Trophoblast cell (in vitro differentiated cells and primary cell): ENCODE data around the gene CASP10.

Source experiments
- DNase-seq, 2 donors: peaks; one replicate each; pipeline ENCODE4 v3.0.0-alpha.2; 2016
- H2AFZ ChIP-seq: 2 replicates; pipeline ENCODE4 v1.6.1; 2013; ENCODE audit warnings: low read length, moderate library complexity, mild to moderate bottlenecking; ENCODE audit not compliant: insufficient read depth, poor library complexity
- H2AK5ac ChIP-seq: 2 replicates; pipeline ENCODE4 v1.6.1; 2013; ENCODE audit warnings: mild to moderate bottlenecking, low read length
- H2BK120ac ChIP-seq: 2 replicates; pipeline ENCODE4 v1.6.1; 2013; ENCODE audit warnings: low read length, mild to moderate bottlenecking, moderate library complexity; ENCODE audit not compliant: insufficient read depth, poor library complexity
- H2BK12ac ChIP-seq: 2 replicates; pipeline ENCODE4 v1.6.1; 2013; ENCODE audit warnings: mild to moderate bottlenecking, low read length, moderate library complexity
- H2BK5ac ChIP-seq: 2 replicates; pipeline ENCODE4 v1.6.1; 2013; ENCODE audit warnings: low read length, low read depth, moderate library complexity, mild to moderate bottlenecking; ENCODE audit not compliant: poor library complexity
- H3K14ac ChIP-seq: 2 replicates; pipeline ENCODE4 v1.6.1; 2013; ENCODE audit warnings: mild to moderate bottlenecking, low read length
- H3K18ac ChIP-seq: 2 replicates; pipeline ENCODE4 v1.6.1; 2013; ENCODE audit warnings: mild to moderate bottlenecking, low read length
- H3K23ac ChIP-seq: 2 replicates; pipeline ENCODE4 v1.6.1; 2013; ENCODE audit warnings: low read length
- H3K27ac ChIP-seq: 2 replicates; pipeline ENCODE4 v1.5.1; 2013; ENCODE audit warnings: low read depth, mild to moderate bottlenecking, inconsistent platforms, low read length, moderate library complexity
- H3K27me3 ChIP-seq: 2 replicates; pipeline ENCODE4 v1.6.1; 2013; ENCODE audit warnings: inconsistent platforms, mild to moderate bottlenecking, low read length, moderate library complexity; ENCODE audit not compliant: insufficient read depth
- H3K36me3 ChIP-seq, 2 experiments: 1 replicate in 1 of 2; 2 replicates in 1 of 2; pipeline ENCODE4 v1.6.1; 2013; ENCODE audit warnings: low read length in 2 of 2, mild to moderate bottlenecking in 2 of 2, moderate library complexity in 1 of 2; ENCODE audit not compliant: insufficient read depth in 2 of 2, control insufficient read depth in 1 of 2
- H3K4ac ChIP-seq: 2 replicates; pipeline ENCODE4 v1.6.1; 2013; ENCODE audit warnings: low read depth, mild to moderate bottlenecking, low read length, moderate library complexity
- H3K4me1 ChIP-seq, 2 experiments: 1 replicate in 1 of 2; 2 replicates in 1 of 2; pipeline ENCODE4 v1.6.1; 2013; ENCODE audit warnings: low read length in 2 of 2, mild to moderate bottlenecking in 2 of 2, moderate library complexity in 1 of 2; ENCODE audit not compliant: insufficient read depth in 2 of 2, control insufficient read depth in 1 of 2
- H3K4me2 ChIP-seq: 2 replicates; pipeline ENCODE4 v1.6.1; 2013; ENCODE audit warnings: inconsistent platforms, mild to moderate bottlenecking, low read length, moderate library complexity
- H3K4me3 ChIP-seq: 2 replicates; pipeline ENCODE4 v1.5.1; 2013; ENCODE audit warnings: mild to moderate bottlenecking, low read depth, low read length, inconsistent platforms
- H3K79me1 ChIP-seq: one replicate; pipeline ENCODE4 v1.6.1; 2013; ENCODE audit warnings: low read length
- H3K79me2 ChIP-seq: 2 replicates; pipeline ENCODE4 v1.6.1; 2013; ENCODE audit warnings: low read length, mild to moderate bottlenecking; ENCODE audit not compliant: control insufficient read depth, insufficient read depth, poor library complexity
- H3K9ac ChIP-seq: 2 replicates; pipeline ENCODE4 v1.6.1; 2013; ENCODE audit warnings: mild to moderate bottlenecking, low read length
- H3K9me3 ChIP-seq: 2 replicates; pipeline ENCODE4 v1.6.1; 2013; ENCODE audit warnings: low read depth, mild to moderate bottlenecking, control low read depth, inconsistent platforms, low read length; ENCODE audit not compliant: insufficient read depth
- H4K12ac ChIP-seq: 2 replicates; pipeline ENCODE4 v1.6.1; 2013; ENCODE audit warnings: low read depth, mild to moderate bottlenecking, low read length, moderate library complexity
- H4K8ac ChIP-seq: 2 replicates; pipeline ENCODE4 v1.6.1; 2013; ENCODE audit warnings: low read depth, mild to moderate bottlenecking, low read length, moderate library complexity
- H4K91ac ChIP-seq: one replicate; pipeline ENCODE4 v1.6.1; 2013; ENCODE audit warnings: low read depth, mild to moderate bottlenecking, low read length, moderate library complexity
- WGBS: extraction: QIAGEN DNeasy Blood & Tissue Kit; methylation state at CpG from one replicate; pipeline ENCODE4 v1.1.7; 2013; ENCODE audit warnings: missing lambda C conversion rate; ENCODE audit not compliant: insufficient read length, insufficient coverage; ENCODE audit errors: extremely low coverage; 5-methylcytosine and 5-hydroxymethylcytosine counted together

Gene CASP10

GRCh38 chr2:201244829-201245228 is 61.9 kb downstream of the CASP10 start:
- Histone ChIP-seq H3K27me3 (no peaks in the 10 kb centered on the region), H3K4me2 (no peak overlapping the region), H3K4me3 (no peak overlapping the region), H2BK5ac (no peak overlapping the region), H3K36me3 (no peaks in the 10 kb centered on the region), H3K14ac (no peak overlapping the region), H3K4ac (no peak overlapping the region), H4K91ac (no peak overlapping the region), H3K9ac (no peak overlapping the region), H4K8ac (no peak overlapping the region), H3K18ac (no peak overlapping the region), H3K27ac (no peak overlapping the region), H3K79me2 (no peaks in the 10 kb centered on the region), H2AK5ac (no peak overlapping the region), H4K12ac (no peak overlapping the region), H3K9me3 (no peaks in the 10 kb centered on the region), H3K4me1 (no peaks in the 10 kb centered on the region), H3K79me1 (no peaks in the 10 kb centered on the region), H2AFZ (no peak overlapping the region), H2BK12ac (no peak overlapping the region), H2BK120ac (no peak overlapping the region), H3K23ac (no peak overlapping the region)
- no peak for DNase-seq
- WGBS = no CpG with 5 or more reads among the region's 5 CpGs

DNA sequence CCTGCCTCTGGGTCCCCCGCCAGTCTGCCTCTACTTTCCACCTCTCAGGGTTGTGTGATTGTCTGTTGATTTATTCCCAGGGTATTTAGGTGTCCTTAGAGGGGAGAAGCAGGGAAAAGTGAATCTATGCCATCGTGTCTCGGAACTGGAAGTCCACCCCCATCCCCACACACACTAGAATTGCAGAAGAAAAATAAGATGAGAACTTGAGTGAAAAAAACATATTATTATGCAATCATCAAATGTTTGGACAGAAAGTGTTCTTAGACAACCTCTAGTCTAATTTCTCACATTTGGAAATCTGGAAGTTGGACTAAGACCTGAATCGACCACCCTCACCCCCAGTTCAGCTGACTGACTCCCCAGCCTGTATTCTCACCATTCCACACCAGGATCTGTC is 63.3 kb downstream of the CASP10 start:
- no peak overlapping the region for H3K14ac ChIP-seq
- H3K18ac ChIP-seq = no peak overlapping the region
- H3K27ac ChIP-seq = no peak overlapping the region
- H3K4ac ChIP-seq = no peak overlapping the region
- H4K8ac ChIP-seq = no peak overlapping the region
- no peak overlapping the region for H3K9ac ChIP-seq
- no peaks in the 10 kb centered on the region for H3K4me1 ChIP-seq
- no peak overlapping the region for H3K4me2 ChIP-seq
- H4K12ac ChIP-seq = no peak overlapping the region
- no peak overlapping the region for H3K23ac ChIP-seq
- no peak overlapping the region for H4K91ac ChIP-seq
- no peaks in the 10 kb centered on the region for H3K27me3 ChIP-seq
- no peaks in the 10 kb centered on the region for H3K79me1 ChIP-seq
- DNase-seq = no peak
- H3K36me3 ChIP-seq = no peaks in the 10 kb centered on the region
- no peak overlapping the region for H2BK120ac ChIP-seq
- no CpG with 5 or more reads among the region's 4 CpGs for WGBS
- H2BK5ac ChIP-seq = no peak overlapping the region
- no peak overlapping the region for H2BK12ac ChIP-seq
- H2AK5ac ChIP-seq = no peak overlapping the region
- no peaks in the 10 kb centered on the region for H3K9me3 ChIP-seq
- H3K4me3 ChIP-seq = no peak overlapping the region
- no peaks in the 10 kb centered on the region for H3K79me2 ChIP-seq
- no peak overlapping the region for H2AFZ ChIP-seq

DNA sequence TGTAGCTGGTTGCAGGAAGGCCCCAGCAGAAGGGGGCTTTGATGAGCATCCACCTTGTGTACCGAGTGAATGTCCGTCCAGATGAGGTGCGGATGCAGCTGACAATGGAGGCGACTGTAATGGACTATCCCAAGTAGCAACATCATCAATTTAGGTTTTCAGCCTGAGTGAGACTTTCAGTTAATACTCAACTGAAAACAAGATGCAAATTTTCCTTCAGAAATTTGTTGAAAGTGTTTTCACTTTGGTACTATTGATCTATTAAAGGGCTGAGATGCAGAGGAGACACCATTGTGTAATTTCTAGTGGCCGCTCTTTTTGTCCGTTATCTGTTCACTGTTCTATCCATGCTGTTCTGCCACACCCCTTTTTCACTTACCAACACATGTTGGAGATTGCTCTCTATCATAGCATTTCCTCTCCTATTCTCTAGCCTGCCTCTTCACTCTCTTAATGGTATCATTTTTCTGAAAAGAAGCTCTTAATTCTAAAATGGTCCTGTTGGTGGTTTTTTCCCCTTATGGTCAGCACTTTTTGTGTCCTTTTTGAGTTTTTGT is 65.4 kb downstream of the CASP10 start:
- Histone ChIP-seq H2AFZ (no peak overlapping the region), H3K79me2 (no peaks in the 10 kb centered on the region), H2BK120ac (no peak overlapping the region), H3K9me3 (no peaks in the 10 kb centered on the region), H3K4me2 (no peak overlapping the region), H2AK5ac (no peak overlapping the region), H3K18ac (no peak overlapping the region), H3K4me1 (no peaks in the 10 kb centered on the region), H3K79me1 (no peaks in the 10 kb centered on the region), H4K91ac (no peak overlapping the region), H2BK12ac (no peak overlapping the region), H3K36me3 (no peaks in the 10 kb centered on the region), H3K23ac (no peak overlapping the region), H3K4ac (no peak overlapping the region), H3K14ac (no peak overlapping the region), H3K9ac (no peak overlapping the region), H3K27ac (no peak overlapping the region), H3K27me3 (no peaks in the 10 kb centered on the region), H3K4me3 (no peak overlapping the region), H2BK5ac (no peak overlapping the region), H4K8ac (no peak overlapping the region), H4K12ac (no peak overlapping the region)
- no CpG with 5 or more reads among the region's 6 CpGs for WGBS
- no peak for DNase-seq

- Histone ChIP-seq H3K27me3 (no peaks in the 10 kb centered on the region), H3K18ac (no peak overlapping the region), H2BK12ac (no peak overlapping the region), H3K14ac (no peak overlapping the region), H3K9ac (no peak overlapping the region), H4K12ac (no peak overlapping the region), H3K4me2 (no peak overlapping the region), H2AK5ac (no peak overlapping the region), H3K79me2 (no peaks in the 10 kb centered on the region), H3K9me3 (no peaks in the 10 kb centered on the region), H3K4me1 (no peaks in the 10 kb centered on the region), H3K79me1 (no peaks in the 10 kb centered on the region), H3K36me3 (no peaks in the 10 kb centered on the region), H2BK5ac (no peak overlapping the region), H2BK120ac (no peak overlapping the region), H4K91ac (no peak overlapping the region), H3K4ac (no peak overlapping the region), H3K23ac (no peak overlapping the region), H4K8ac (no peak overlapping the region), H3K27ac (no peak overlapping the region), H2AFZ (no peak overlapping the region), H3K4me3 (no peak overlapping the region)
- no CpG with 5 or more reads among the region's 2 CpGs for WGBS
- DNase-seq = no peak
These were observed 66.9 kb downstream of the CASP10 start for GRCh38 chr2:201249889-201250288.
